Smooth muscle cell (in vitro differentiated cells): ENCODE results near the gene CBARP. TPM values are rescaled to one million over a fixed set of nuclear protein-coding genes. Genes with fewer than 3 reads are reported as not detected.

Experiments
- DNase-seq: peaks from one replicate; lab custom pipeline; 2025; ENCODE audit not compliant: unreplicated experiment; lab: John Stamatoyannopoulos, UW
- H2AFZ ChIP-seq: fragments of 200-600 bp; sonication (generic); 2 replicates; pipeline ENCODE4 v1.6.0; 2016; ENCODE audit warnings: antibody characterized with exemption, low read depth, mild to moderate bottlenecking
- H3F3A ChIP-seq: fragments of 200-600 bp; sonication (generic); 2 replicates; pipeline ENCODE4 v1.6.0; 2017; ENCODE audit warnings: antibody characterized with exemption, low read depth
- H3K27ac ChIP-seq: fragments of 200-600 bp; sonication (generic); 2 replicates; pipeline ENCODE4 v1.5.1; 2016; ENCODE audit warnings: low read depth, mild to moderate bottlenecking
- H3K27me3 ChIP-seq: fragments of 200-600 bp; sonication (generic); 2 replicates; pipeline ENCODE4 v1.6.1; 2016; ENCODE audit warnings: low read depth, mild to moderate bottlenecking
- H3K36me3 ChIP-seq: fragments of 200-600 bp; sonication (generic); 2 replicates; pipeline ENCODE4 v1.5.1; 2016; ENCODE audit warnings: low read depth
- H3K4me1 ChIP-seq: fragments of 200-600 bp; sonication (generic); 2 replicates; pipeline ENCODE4 v1.5.1; 2016; ENCODE audit warnings: low read depth
- H3K4me2 ChIP-seq: fragments of 200-600 bp; sonication (generic); 2 replicates; pipeline ENCODE4 v1.6.0; 2016; ENCODE audit warnings: mild to moderate bottlenecking
- H3K4me3 ChIP-seq: fragments of 200-600 bp; sonication (generic); 2 replicates; pipeline ENCODE4 v1.5.1; 2016; ENCODE audit warnings: mild to moderate bottlenecking
- H3K79me2 ChIP-seq: fragments of 200-600 bp; sonication (generic); 2 replicates; pipeline ENCODE4 v1.6.0; 2016; ENCODE audit warnings: low read depth, mild to moderate bottlenecking
- H3K9ac ChIP-seq: fragments of 200-600 bp; sonication (generic); 2 replicates; pipeline ENCODE4 v1.6.0; 2016; ENCODE audit warnings: low read depth
- H3K9me3 ChIP-seq: fragments of 200-600 bp; sonication (generic); replicated peaks from 2 replicates; pipeline ENCODE4 v1.5.1; 2016; ENCODE audit warnings: low read depth
- H4K20me1 ChIP-seq: fragments of 200-600 bp; sonication (generic); 2 replicates; pipeline ENCODE4 v1.6.0; 2016; ENCODE audit warnings: low read depth
- WGBS: methylation state at CpG from one replicate; pipeline ENCODE4 v1.1.7; 2016; ENCODE audit warnings: low lambda C conversion rate; 5-methylcytosine and 5-hydroxymethylcytosine counted together
- polyA plus RNA-seq: library from polyadenylated mRNA; unstranded; fragments of >200 nt; fragmentation: Nextera tagmentation; extraction: Ambion mirVana; gene quantifications from 2 replicates; pipeline ENCODE4 v1.2.1, GENCODE V29; 2016
- total RNA-seq: library from RNA; depleted of rRNA; stranded (reverse); fragments of >200 nt; gene quantifications from 2 replicates; pipeline ENCODE4 v1.2.3, GENCODE V29; 2014
- TF ChIP-seq, protein P1 (sequence below): fragments of 200-600 bp; sonication (generic); IDR thresholded peaks from 2 replicates; pipeline ENCODE4 v1.5.1; 2017; ENCODE audit warnings: borderline replicate concordance, mild to moderate bottlenecking, antibody characterized with exemption; ENCODE audit not compliant: insufficient read depth, poor library complexity, severe bottlenecking

Gene CBARP
- total and polyA plus RNA-seq, 2 experiments from 2014 or later = 2.7 to 10.5 TPM

DNA sequence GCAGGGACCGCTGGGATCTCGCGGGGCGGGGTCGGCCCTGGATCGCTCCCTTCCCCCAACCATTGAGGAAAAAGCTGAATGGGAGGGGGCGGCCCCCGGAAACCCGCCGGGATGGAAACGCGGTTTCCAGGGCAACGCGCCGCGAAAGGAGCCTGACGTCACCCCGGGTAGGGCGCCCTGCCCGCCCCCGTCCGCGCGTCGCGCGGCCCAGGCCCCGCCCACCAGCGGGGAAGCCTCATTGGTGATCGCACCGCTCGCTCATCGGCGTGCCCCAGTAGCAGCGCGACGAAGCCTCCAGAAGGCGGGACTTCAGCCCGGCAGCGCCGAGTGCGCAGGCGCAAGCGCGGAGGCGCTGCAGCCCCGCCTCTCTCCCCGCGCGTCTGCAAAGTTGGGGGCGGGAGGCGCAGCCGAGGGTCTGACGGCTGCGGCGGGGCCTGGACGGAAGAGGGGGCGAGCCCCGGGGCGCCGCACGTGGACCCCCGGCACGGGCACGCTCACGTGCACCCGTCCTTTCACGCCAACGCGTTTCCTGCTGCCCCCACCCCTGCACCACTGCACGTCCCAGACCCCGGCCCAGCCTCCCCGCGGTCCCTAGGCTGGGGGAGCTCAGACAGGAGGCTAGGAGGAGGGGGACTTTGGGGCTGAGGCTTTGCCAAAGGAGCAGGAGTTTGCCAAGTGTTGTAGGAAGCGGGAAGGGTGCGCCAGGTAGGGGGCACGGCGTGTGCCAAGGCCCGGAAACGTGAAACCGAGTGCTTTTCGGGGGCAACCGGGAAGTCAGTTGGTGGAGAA, 23.1 kb upstream of the CBARP start:
- peak overlapping the region; percentile 97 for H3K27ac ChIP-seq
- H3F3A ChIP-seq = peaks cover 57% of the 10 kb centered on the region
- H3K9me3 ChIP-seq = no peaks in the 10 kb centered on the region
- H4K20me1 ChIP-seq = peaks cover 40% of the 10 kb centered on the region
- no peaks in the 10 kb centered on the region for H3K27me3 ChIP-seq
- peak overlapping the region; percentile 64 for H3K4me3 ChIP-seq
- H3K36me3 ChIP-seq = no peaks in the 10 kb centered on the region
- peaks cover 20% of the 10 kb centered on the region for H3K79me2 ChIP-seq
- TF ChIP-seq, protein P1, sequence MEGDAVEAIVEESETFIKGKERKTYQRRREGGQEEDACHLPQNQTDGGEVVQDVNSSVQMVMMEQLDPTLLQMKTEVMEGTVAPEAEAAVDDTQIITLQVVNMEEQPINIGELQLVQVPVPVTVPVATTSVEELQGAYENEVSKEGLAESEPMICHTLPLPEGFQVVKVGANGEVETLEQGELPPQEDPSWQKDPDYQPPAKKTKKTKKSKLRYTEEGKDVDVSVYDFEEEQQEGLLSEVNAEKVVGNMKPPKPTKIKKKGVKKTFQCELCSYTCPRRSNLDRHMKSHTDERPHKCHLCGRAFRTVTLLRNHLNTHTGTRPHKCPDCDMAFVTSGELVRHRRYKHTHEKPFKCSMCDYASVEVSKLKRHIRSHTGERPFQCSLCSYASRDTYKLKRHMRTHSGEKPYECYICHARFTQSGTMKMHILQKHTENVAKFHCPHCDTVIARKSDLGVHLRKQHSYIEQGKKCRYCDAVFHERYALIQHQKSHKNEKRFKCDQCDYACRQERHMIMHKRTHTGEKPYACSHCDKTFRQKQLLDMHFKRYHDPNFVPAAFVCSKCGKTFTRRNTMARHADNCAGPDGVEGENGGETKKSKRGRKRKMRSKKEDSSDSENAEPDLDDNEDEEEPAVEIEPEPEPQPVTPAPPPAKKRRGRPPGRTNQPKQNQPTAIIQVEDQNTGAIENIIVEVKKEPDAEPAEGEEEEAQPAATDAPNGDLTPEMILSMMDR = no peak
- H3K4me1 ChIP-seq = peaks cover 40% of the 10 kb centered on the region
- H2AFZ ChIP-seq = no peak overlapping the region
- peak overlapping the region; percentile 96 for H3K9ac ChIP-seq
- DNase-seq = peak; percentile 89
- WGBS = 1% methylated on average over 51 of the region's 83 CpGs
- peak overlapping the region; percentile 95 for H3K4me2 ChIP-seq

DNA sequence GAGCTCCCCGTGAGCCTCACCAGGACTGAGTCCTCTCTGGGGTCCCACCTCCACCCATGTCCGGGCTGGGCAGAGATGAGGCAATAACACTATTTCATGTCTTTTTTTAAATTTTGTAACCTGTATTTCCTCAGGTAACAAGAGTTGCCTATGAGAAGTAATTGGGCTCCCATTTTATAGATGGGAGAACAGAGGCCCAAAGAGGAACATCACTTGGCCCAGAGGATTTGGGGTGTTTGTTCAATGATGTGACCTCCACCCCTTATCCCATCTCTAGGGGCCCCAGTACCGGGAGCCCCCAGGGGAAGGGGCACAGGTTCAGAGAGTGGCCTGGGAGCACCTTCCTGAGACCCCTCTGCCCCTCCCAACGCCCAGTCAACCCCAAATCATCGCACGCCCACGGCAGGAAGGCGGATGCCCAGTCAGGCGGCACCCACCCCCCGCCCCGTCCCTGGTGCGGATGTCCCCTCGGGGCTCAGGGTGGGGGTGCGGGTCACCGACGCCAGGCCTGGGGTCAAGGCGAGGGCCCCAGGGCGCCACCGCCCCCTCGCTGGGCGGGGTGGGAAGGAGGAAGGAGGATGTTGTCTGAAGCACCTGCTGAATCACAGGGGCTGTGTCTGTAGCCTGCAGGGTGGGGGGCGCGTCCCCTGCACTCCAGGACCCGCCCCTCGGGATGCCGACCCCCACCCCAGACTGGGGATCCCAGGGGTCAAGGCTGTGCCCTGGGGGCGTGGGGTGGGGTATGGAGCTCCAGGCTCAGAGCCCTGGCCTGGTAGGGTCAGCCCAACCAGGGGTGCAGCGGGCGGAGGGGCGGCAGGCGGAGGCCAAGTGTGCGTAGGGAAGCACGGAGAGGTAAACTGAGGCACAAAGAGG, 22.3 kb upstream of the CBARP start:
- no peaks in the 10 kb centered on the region for H3K36me3 ChIP-seq
- H3K9ac ChIP-seq = peak overlapping the region; percentile 41
- peaks cover 63% of the 10 kb centered on the region for H3F3A ChIP-seq
- H3K4me3 ChIP-seq = peak overlapping the region; percentile 42
- H3K27ac ChIP-seq = peak overlapping the region; percentile 74
- H3K9me3 ChIP-seq = no peaks in the 10 kb centered on the region
- H3K4me1 ChIP-seq = peaks cover 34% of the 10 kb centered on the region
- 27% methylated on average over 16 of the region's 33 CpGs for WGBS
- peak overlapping the region; percentile 82 for H3K4me2 ChIP-seq
- H2AFZ ChIP-seq = no peak overlapping the region
- TF ChIP-seq, protein P1 = no peak
- H4K20me1 ChIP-seq = peaks cover 49% of the 10 kb centered on the region
- peak; percentile 65 for DNase-seq
- H3K79me2 ChIP-seq = peaks cover 29% of the 10 kb centered on the region
- H3K27me3 ChIP-seq = no peaks in the 10 kb centered on the region

DNA sequence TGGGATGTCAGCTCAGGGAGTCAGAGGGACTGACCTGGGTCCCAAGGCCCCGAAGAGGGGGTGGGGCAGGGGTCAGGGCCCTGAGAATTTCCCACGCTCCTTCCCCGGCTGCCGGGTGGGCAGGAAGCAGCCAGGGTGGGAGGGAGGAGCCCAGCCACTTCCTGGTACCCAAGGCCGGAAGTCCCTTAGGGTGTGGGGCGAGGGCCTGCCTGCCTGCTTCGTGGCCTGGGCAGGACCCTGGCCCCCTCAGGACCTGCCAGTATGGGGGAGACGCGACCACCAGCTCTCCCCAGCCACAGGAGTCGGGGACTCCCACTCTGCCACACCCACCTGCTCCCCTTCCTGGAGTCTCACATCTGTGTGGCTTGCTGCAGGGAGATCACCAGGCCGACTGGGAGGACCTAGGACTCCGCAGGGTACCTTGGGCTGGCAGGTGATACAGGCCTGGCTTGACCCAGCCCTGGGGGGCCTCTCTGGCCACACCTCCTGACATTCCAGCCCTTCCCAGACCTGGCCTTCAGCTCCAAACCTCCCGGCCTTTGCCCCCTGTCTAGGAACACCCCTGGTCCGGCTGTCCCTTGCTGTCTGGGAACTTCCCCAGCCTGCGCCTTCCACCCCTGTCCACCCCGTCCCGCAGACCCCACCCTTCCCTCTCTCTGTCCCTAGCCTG, 21.5 kb upstream of the CBARP start:
- H3K9me3 ChIP-seq = no peaks in the 10 kb centered on the region
- peaks cover 71% of the 10 kb centered on the region for H3F3A ChIP-seq
- H3K9ac ChIP-seq = no peak overlapping the region
- peaks cover 30% of the 10 kb centered on the region for H3K4me1 ChIP-seq
- H3K79me2 ChIP-seq = peaks cover 36% of the 10 kb centered on the region
- H4K20me1 ChIP-seq = peaks cover 56% of the 10 kb centered on the region
- H3K27me3 ChIP-seq = no peaks in the 10 kb centered on the region
- H3K27ac ChIP-seq = peak overlapping the region; percentile 74
- no peak overlapping the region for H2AFZ ChIP-seq
- H3K4me3 ChIP-seq = no peak overlapping the region
- no peaks in the 10 kb centered on the region for H3K36me3 ChIP-seq
- H3K4me2 ChIP-seq = no peak overlapping the region
- TF ChIP-seq, protein P1 = no peak
- 29% methylated on average over 17 of the region's 17 CpGs for WGBS
- DNase-seq = no peak
